Ectodermal cell (in vitro differentiated cells): ENCODE data around the gene XRCC5.

Experiments used
- H3K27ac ChIP-seq: 2 replicates; pipeline ENCODE4 v1.7.0; 2013; ENCODE audit warnings: mild to moderate bottlenecking, low read depth, low read length; ENCODE audit not compliant: insufficient read depth, poor library complexity, severe bottlenecking
- H3K27me3 ChIP-seq: 2 replicates; pipeline ENCODE4 v1.7.0; 2013; ENCODE audit warnings: mild to moderate bottlenecking, low read length; ENCODE audit not compliant: insufficient read depth, control insufficient read depth, poor library complexity, severe bottlenecking
- H3K36me3 ChIP-seq: one replicate; pipeline ENCODE4 v1.7.0; 2013; ENCODE audit warnings: low read length; ENCODE audit not compliant: control insufficient read depth, insufficient read depth
- H3K4me1 ChIP-seq: one replicate; pipeline ENCODE4 v1.7.0; 2013; ENCODE audit warnings: low read length; ENCODE audit not compliant: control insufficient read depth, insufficient read depth
- H3K4me3 ChIP-seq: 2 replicates; pipeline ENCODE4 v1.7.0; 2013; ENCODE audit warnings: low read depth, low read length, control low read depth; ENCODE audit not compliant: insufficient read depth
- H3K9me3 ChIP-seq: 2 replicates; pipeline ENCODE4 v1.7.0; 2013; ENCODE audit warnings: mild to moderate bottlenecking, low read length, moderate library complexity; ENCODE audit not compliant: control insufficient read depth
- WGBS, 2 experiments: methylation state at CpG; one replicate each; pipeline ENCODE4 v1.1.7; 2013; ENCODE audit warnings: missing lambda C conversion rate in 2 of 2; 5-methylcytosine and 5-hydroxymethylcytosine counted together

XRCC5 gene

DNA sequence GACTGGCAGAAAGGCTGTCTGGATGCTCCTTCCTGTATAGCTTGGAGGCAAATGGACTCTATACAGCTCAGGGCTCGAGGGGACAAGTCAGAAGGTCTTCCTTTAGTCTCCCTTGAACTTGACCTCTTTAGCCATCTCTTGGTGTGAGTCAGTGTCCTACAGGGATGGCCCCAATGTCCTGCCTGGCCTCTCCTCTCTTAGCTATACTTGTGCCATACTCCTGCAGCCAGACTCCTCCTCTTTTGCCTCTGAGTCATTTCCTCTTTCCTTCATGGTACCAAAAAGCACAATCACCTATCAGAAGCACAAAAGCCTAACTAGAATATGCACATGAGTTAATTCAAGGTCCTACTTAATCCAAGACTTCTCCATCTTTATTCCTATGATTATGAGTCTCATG is 112.7 kb downstream of the XRCC5 start:
- no peaks in the 10 kb centered on the region for H3K27me3 ChIP-seq
- no peaks in the 10 kb centered on the region for H3K36me3 ChIP-seq
- no peaks in the 10 kb centered on the region for H3K4me1 ChIP-seq
- H3K4me3 ChIP-seq: no peak overlapping the region
- H3K27ac ChIP-seq: no peak overlapping the region
- no peaks in the 10 kb centered on the region for H3K9me3 ChIP-seq
- 66 to 71% methylated on average over 1 of the region's 1 CpG for WGBS, 2 experiments

DNA sequence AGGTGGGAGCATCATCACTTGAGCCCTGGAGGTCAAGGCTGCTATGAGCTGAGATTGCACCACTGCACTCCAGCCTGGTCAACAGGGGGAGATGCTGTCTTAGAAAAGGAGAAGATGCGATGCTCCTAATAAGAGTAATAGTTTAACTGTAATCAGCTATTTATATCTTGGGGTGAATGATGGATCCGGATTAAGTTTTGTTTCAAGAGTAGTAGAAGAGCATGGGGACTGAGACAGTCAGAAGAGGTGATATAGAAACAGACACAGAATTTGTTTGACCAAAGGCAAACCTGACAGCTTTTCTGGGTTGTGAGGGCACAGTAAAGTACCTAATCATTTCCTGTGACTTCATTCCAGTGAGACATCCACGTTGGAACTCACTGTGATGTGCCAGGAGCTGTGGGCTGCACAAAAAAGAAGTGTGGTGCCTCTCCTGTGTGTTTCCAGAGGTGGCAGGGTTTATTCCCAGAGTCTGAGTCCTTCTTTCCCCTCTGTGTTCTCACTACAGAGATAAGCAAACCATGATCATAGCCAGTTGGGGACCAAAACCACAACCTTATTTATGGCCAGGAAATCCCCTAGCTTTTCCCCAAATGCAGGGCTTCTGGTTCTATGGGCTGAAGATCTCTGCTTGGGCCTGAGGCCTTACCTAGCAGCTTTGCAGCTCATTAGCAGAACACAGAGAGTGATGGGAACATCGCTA is 113.7 kb downstream of the XRCC5 start:
- Histone ChIP-seq H3K27me3 (no peaks in the 10 kb centered on the region), H3K36me3 (no peaks in the 10 kb centered on the region), H3K4me3 (no peak overlapping the region), H3K27ac (no peak overlapping the region), H3K9me3 (no peaks in the 10 kb centered on the region), H3K4me1 (no peaks in the 10 kb centered on the region)
- 72 to 77% methylated on average over 4 of the region's 4 CpGs for WGBS, 2 experiments

DNA sequence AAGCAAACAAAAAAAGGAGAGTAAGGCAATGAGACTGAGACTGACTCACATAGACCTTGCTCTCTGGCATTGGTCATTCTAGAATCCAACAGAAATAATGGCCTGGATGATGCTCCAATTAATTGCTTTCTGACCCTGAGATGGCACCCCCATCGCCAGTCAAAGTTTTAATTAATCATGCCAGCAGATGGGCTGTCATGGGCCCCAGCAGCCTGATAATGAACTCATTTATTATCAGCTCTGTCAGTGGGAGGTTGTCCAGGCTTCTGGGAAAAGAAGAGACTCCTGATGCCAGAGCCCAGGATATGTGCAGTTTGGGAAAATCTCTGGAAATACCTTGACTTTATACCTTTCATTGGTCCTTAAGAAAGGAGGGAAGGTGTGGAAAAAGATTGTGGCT is 115.2 kb downstream of the XRCC5 start:
- Histone ChIP-seq H3K27me3 (no peaks in the 10 kb centered on the region), H3K4me1 (no peaks in the 10 kb centered on the region), H3K4me3 (no peak overlapping the region), H3K36me3 (no peaks in the 10 kb centered on the region), H3K9me3 (no peaks in the 10 kb centered on the region), H3K27ac (no peak overlapping the region)
- 95 to 97% methylated on average over 1 of the region's 1 CpG for WGBS, 2 experiments

DNA sequence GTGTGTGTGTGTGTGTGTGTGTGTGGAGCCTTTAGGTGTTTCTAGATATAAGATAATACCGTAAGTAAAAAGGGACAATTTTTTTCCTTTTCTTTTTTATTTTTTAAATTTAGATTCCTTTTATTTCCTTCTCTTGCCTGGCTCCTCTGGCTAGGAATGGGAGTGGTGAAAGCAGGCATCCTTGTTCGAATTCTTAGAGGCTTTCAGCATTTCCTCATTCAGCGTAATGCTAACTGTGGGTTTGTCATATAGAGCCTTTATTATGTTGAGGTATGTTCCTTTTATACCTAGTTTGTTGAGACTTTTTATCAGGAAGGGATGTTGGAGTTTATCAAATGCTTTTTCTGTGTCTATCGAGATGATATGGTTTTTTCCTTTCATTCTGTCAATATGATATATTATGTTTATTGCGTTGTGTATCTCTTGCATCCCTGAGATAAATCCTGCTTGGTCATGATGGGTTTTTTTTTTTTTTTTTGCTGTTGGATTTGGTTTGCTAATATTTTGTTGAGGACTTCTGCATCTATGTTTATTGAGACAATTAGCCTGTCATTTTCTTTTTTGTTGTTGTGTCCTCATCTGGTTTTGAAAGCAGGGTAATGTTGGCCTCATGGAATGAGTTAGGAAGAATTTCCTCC is 120.2 kb downstream of the XRCC5 start:
- Histone ChIP-seq H3K27me3 (no peaks in the 10 kb centered on the region), H3K27ac (no peak overlapping the region), H3K9me3 (no peaks in the 10 kb centered on the region), H3K4me3 (no peak overlapping the region), H3K4me1 (no peaks in the 10 kb centered on the region), H3K36me3 (no peaks in the 10 kb centered on the region)
- 94 to 95% methylated on average over 4 of the region's 5 CpGs for WGBS, 2 experiments

DNA sequence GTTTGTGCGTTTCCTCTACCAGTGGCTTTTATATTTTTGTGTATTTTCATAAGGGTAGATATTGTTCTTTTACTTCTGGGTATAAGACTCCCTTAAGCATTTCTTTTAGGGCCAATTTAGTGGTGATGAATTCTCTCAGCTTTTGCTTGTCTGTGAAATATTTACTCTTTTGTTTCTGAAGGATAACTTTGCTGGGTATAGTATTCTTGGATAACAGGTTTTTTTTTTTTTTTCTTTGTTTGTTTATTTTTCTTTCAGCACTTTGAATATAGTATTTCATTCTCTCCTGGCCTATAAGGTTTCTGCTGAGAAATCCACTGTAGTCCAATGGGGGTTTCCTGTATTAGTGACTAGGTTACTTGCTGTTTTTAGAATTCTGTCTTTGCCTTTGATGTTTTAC is 122.7 kb downstream of the XRCC5 start:
- H3K36me3 ChIP-seq: no peaks in the 10 kb centered on the region
- no peaks in the 10 kb centered on the region for H3K9me3 ChIP-seq
- no peak overlapping the region for H3K4me3 ChIP-seq
- H3K4me1 ChIP-seq: no peaks in the 10 kb centered on the region
- WGBS, 2 experiments: 0% methylated on average over 1 of the region's 1 CpG
- no peaks in the 10 kb centered on the region for H3K27me3 ChIP-seq
- H3K27ac ChIP-seq: no peak overlapping the region

DNA sequence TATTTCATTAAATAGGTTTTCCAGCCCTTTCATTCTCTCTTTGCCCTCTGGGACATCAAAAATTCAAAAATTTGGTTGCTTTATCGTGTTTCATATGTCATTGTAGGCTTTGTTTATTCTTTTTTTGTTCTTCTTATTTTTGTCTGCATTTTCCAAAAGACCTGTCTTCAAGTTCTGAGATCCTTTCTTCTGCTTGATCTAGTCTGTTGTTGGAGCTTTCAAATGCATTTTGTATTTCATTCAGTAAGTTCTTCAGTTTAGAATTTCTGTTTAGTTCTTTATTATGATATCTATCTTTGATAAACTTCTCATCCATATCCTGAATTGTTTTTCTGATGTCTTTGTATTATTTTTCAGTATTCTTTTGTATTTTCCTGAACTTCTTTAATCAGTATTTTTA is 123.6 kb downstream of the XRCC5 start:
- Histone ChIP-seq H3K4me3 (no peak overlapping the region), H3K9me3 (no peaks in the 10 kb centered on the region), H3K27me3 (no peaks in the 10 kb centered on the region), H3K4me1 (no peaks in the 10 kb centered on the region), H3K36me3 (no peaks in the 10 kb centered on the region), H3K27ac (no peak overlapping the region)
- 94% methylated on average over 1 of the region's 1 CpG; no CpG with 5 or more reads in 1 of the 2 experiments for WGBS, 2 experiments

DNA sequence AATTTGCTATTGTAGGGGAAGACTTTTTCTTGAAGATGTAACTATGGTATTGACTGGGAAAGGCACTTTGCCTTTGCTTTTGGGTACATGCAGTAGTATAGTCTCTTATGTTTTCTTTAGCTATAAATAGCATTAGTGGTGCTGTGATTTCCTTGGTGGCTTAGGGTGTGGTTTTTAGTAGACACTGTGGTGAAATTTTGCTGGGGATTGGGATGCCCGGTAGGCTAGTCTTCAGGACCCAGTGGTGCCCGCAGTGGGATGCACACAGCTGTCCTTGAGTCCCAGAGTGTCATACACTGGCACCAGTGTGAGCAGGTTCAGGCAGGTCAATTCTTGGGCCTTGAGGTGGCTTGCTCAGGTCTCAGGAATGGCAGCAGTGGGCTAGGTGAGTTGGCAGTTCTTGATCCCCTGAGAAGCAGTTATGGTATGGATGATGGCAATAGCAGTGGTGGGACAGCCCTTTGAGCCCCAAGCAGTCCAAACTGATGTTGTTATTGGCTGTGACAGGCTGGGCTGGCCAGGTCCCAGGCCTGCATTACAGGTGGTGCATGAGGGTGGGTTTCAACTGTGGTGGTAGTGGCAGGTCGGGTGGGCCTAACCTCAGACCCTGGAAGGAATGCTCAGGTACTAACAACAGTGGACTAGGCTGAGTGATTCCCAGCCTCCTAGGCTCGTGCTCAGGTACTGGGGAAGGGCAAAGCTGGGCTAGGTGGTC is 124.3 kb downstream of the XRCC5 start:
- no peak overlapping the region for H3K27ac ChIP-seq
- no peaks in the 10 kb centered on the region for H3K27me3 ChIP-seq
- no peaks in the 10 kb centered on the region for H3K36me3 ChIP-seq
- 91 to 94% methylated on average over 4 of the region's 4 CpGs for WGBS, 2 experiments
- H3K9me3 ChIP-seq: no peaks in the 10 kb centered on the region
- no peak overlapping the region for H3K4me3 ChIP-seq
- no peaks in the 10 kb centered on the region for H3K4me1 ChIP-seq

DNA sequence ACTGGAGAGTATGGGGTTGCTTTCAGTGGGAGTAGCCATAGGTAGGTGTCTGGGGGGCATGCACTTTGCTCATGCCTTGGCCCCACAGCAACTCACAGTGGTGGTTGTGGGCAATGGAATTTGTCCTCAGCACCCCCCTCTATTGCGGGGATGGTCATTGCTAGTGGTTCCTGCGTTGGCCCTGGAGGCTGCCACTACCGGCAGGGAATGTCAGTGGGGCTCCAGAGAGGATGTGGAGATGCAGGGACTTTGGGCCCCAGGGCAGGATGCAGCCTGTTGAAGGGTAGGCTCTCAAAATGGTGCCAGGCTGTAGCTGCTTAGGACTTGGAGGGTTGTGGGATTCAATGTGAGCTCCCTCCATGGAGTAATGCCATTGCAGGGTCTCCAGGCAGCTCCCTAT is 125.0 kb downstream of the XRCC5 start:
- Histone ChIP-seq H3K9me3 (no peaks in the 10 kb centered on the region), H3K4me1 (no peaks in the 10 kb centered on the region), H3K36me3 (no peaks in the 10 kb centered on the region), H3K4me3 (no peak overlapping the region), H3K27me3 (no peaks in the 10 kb centered on the region), H3K27ac (no peak overlapping the region)
- 92 to 95% methylated on average over 3 of the region's 3 CpGs for WGBS, 2 experiments

DNA sequence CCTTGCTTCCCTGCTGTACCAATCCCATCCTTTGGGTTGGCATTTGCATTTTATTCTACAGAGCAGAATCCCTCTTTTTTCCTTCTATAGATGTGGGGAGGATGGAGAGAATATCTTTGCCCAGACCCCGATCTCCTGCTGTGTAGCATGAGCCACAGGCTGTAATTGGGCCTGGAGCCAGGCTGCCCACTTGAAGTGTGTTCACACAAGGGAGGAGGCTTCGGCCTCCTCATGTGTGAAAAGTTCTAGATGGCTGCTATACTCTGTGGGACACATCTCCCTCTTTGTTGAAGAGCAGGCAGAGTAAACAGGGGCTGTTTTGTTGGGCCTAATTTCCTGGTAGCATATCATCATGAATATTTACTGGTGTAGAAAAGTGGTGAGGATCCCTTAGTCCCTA is 126.3 kb downstream of the XRCC5 start:
- 91 to 98% methylated on average over 2 of the region's 2 CpGs for WGBS, 2 experiments
- no peaks in the 10 kb centered on the region for H3K4me1 ChIP-seq
- no peak overlapping the region for H3K4me3 ChIP-seq
- H3K27me3 ChIP-seq: no peaks in the 10 kb centered on the region
- H3K27ac ChIP-seq: no peak overlapping the region
- H3K9me3 ChIP-seq: no peaks in the 10 kb centered on the region
- no peaks in the 10 kb centered on the region for H3K36me3 ChIP-seq

DNA sequence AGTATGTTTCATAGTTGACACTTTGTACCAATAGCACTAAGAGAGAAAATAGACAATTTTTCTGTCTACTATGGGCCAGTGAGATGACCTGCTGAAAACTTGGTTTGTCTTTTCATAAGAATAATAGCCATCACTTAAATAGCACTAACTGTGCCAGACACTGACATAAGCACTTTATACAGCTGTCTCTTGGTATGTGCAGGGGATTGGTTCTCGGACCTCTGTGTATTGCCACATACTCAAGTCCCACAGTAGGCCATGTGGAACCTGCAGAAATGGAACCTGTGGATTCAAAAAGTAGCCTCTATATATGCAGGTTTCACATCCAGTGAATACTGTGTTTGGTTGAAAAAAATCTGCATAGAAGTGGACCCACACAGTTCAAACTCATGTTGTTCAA is 126.7 kb downstream of the XRCC5 start:
- Histone ChIP-seq H3K4me3 (no peak overlapping the region), H3K4me1 (no peaks in the 10 kb centered on the region), H3K27ac (no peak overlapping the region), H3K27me3 (no peaks in the 10 kb centered on the region), H3K9me3 (no peaks in the 10 kb centered on the region), H3K36me3 (no peaks in the 10 kb centered on the region)
- 94 to 100% methylated on average over 1 of the region's 1 CpG for WGBS, 2 experiments
